DND-41 (cell line): Measurements from ENCODE around the gene STOX1.

Experiments
- ATAC-seq: fragments of 200-7000 bp; cut with Tn5 transposase; 3 replicates; pipeline ENCODE4 v1.9.1; 2021; ENCODE audit warnings: low read depth; ENCODE audit not compliant: insufficient read depth
- DNase-seq: peaks from one replicate; pipeline ENCODE4 v3.0.0-alpha.2; 2020
- H2AFZ ChIP-seq: 2 replicates; pipeline ENCODE4 v1.6.0; 2012; ENCODE audit warnings: low read depth, low read length
- H3K27ac ChIP-seq: 2 replicates; pipeline ENCODE4 v1.5.1; 2012; ENCODE audit warnings: low read length, inconsistent platforms
- H3K27me3 ChIP-seq: fragments of 200-600 bp; sonication (generic); 2 replicates; pipeline ENCODE4 v1.6.0; 2012; ENCODE audit warnings: low read length, mild to moderate bottlenecking, inconsistent platforms; ENCODE audit not compliant: insufficient read depth, poor library complexity
- H3K36me3 ChIP-seq: 2 replicates; pipeline ENCODE4 v1.5.1; 2012; ENCODE audit warnings: low read length, inconsistent platforms; ENCODE audit not compliant: insufficient read depth
- H3K4me1 ChIP-seq: 2 replicates; pipeline ENCODE4 v1.5.1; 2012; ENCODE audit warnings: mild to moderate bottlenecking, low read length; ENCODE audit not compliant: insufficient read depth
- H3K4me2 ChIP-seq: 2 replicates; pipeline ENCODE4 v1.6.0; 2012; ENCODE audit warnings: mild to moderate bottlenecking, moderate library complexity, low read length, inconsistent platforms; ENCODE audit not compliant: insufficient read depth
- H3K4me3 ChIP-seq, 2 experiments: fragments of 200-600 bp in 1 of 2; shearing (Covaris generic) in 1 of 2; 2 replicates each; pipeline ENCODE4 v1.5.1; 2012 to 2016; ENCODE audit warnings: inconsistent platforms in 2 of 2, low read length in 2 of 2, mild to moderate bottlenecking in 2 of 2, low read depth in 1 of 2, moderate library complexity in 1 of 2
- H3K79me2 ChIP-seq: 2 replicates; pipeline ENCODE4 v1.6.0; 2012; ENCODE audit warnings: low read length, inconsistent platforms; ENCODE audit not compliant: insufficient read depth
- H3K9ac ChIP-seq: 2 replicates; pipeline ENCODE4 v1.6.0; 2012; ENCODE audit warnings: low read depth, mild to moderate bottlenecking, inconsistent platforms, low read length, moderate library complexity
- H3K9me3 ChIP-seq: 2 replicates; pipeline ENCODE4 v1.5.1; 2012; ENCODE audit warnings: low read length, moderate library complexity, mild to moderate bottlenecking, inconsistent platforms; ENCODE audit not compliant: insufficient read depth, severe bottlenecking
- H4K20me1 ChIP-seq: 2 replicates; pipeline ENCODE4 v1.6.0; 2012; ENCODE audit warnings: low read length; ENCODE audit not compliant: insufficient read depth
- CTCF ChIP-seq: IDR thresholded peaks from 2 replicates; pipeline ENCODE4 v1.5.1; 2012; ENCODE audit warnings: borderline replicate concordance, low read length, moderate library complexity, mild to moderate bottlenecking; ENCODE audit not compliant: poor library complexity, severe bottlenecking; ENCODE audit errors: extremely low read depth
- EZH2 ChIP-seq: IDR thresholded peaks from 3 replicates; pipeline ENCODE4 v1.6.1; 2012; ENCODE audit warnings: borderline replicate concordance, low read depth, mild to moderate bottlenecking, moderate library complexity, low read length, inconsistent platforms; ENCODE audit not compliant: severe bottlenecking

STOX1 gene

DNA sequence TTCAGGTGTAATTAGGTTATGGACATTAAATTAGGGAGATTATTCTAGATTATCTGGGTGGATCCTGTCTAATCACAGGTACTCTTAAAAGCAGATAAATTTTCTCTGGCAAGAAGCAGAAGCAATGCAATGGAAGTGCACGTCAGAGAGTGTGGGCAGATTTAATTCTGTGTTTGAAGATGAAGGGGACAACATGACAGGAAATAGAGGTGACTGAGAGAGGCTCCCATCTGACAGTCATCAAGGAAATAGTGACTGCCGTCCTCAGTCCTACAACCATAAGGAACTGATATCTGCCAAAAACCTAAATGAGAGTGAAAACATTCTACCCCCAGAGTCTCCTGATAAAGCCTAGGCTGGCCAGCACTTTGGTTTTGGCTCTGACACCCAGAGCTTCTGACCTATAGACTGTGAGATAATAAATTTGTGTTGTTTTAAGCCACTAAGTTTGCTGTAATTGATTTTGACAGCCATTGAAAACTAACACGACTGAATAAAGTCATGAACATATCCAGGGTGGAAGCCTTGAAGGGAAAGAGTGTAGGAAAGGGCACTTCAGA lies 43.3 kb downstream of the STOX1 start:
- Histone ChIP-seq H3K4me3 (no peak overlapping the region), H3K36me3 (no peaks in the 10 kb centered on the region), H3K27ac (no peak overlapping the region), H2AFZ (no peak overlapping the region), H3K9ac (no peak overlapping the region), H3K4me1 (no peaks in the 10 kb centered on the region), H3K4me2 (no peak overlapping the region), H3K9me3 (peaks cover 8% of the 10 kb centered on the region), H4K20me1 (no peaks in the 10 kb centered on the region), H3K79me2 (no peaks in the 10 kb centered on the region), H3K27me3 (no peaks in the 10 kb centered on the region)
- ATAC-seq = no peak
- no peak for TF ChIP-seq CTCF
- TF ChIP-seq EZH2 = no peak
- no peak for DNase-seq

GRCh38 chr10:68871105-68871711 lies 43.9 kb downstream of the STOX1 start:
- H3K9me3 ChIP-seq = peaks cover 8% of the 10 kb centered on the region
- no peak overlapping the region for H3K27ac ChIP-seq
- H3K79me2 ChIP-seq = no peaks in the 10 kb centered on the region
- no peaks in the 10 kb centered on the region for H3K36me3 ChIP-seq
- no peaks in the 10 kb centered on the region for H4K20me1 ChIP-seq
- no peak overlapping the region for H3K4me2 ChIP-seq
- no peak overlapping the region for H3K4me3 ChIP-seq
- DNase-seq (no peak), ATAC-seq (no peak)
- H3K9ac ChIP-seq = no peak overlapping the region
- TF ChIP-seq EZH2 (no peak), CTCF (no peak)
- H3K4me1 ChIP-seq = no peaks in the 10 kb centered on the region
- H2AFZ ChIP-seq = no peak overlapping the region
- H3K27me3 ChIP-seq = no peaks in the 10 kb centered on the region

- no peak overlapping the region for H3K4me3 ChIP-seq
Observed at GRCh38 chr10:68871731-68872342, 44.5 kb downstream of the STOX1 start.

More at GRCh38 chr10:68871731-68872342, 44.5 kb downstream of the STOX1 start:
- no peak overlapping the region for H3K4me2 ChIP-seq
- H3K9ac ChIP-seq = no peak overlapping the region
- H2AFZ ChIP-seq = no peak overlapping the region
- TF ChIP-seq CTCF (no peak), EZH2 (no peak)
- no peaks in the 10 kb centered on the region for H3K79me2 ChIP-seq
- H4K20me1 ChIP-seq = no peaks in the 10 kb centered on the region
- ATAC-seq (no peak), DNase-seq (no peak)
- peaks cover 8% of the 10 kb centered on the region for H3K9me3 ChIP-seq
- H3K27ac ChIP-seq = no peak overlapping the region
- H3K27me3 ChIP-seq = no peaks in the 10 kb centered on the region
- no peaks in the 10 kb centered on the region for H3K36me3 ChIP-seq
- no peaks in the 10 kb centered on the region for H3K4me1 ChIP-seq
